Measurements from ENCODE around the gene NAE1. TPM values are rescaled to one million over a fixed set of nuclear protein-coding genes. Genes with fewer than 3 reads are reported as not detected.

Gene NAE1
- total RNA-seq, 1 donor from 2014 or later, result 397 TPM

- Histone ChIP-seq H3K9me3 (ENCODE audit: low read depth) (no peaks in the 10 kb centered on the region), H3K9ac (no peak overlapping the region), H3K27ac (no peak overlapping the region), H3K27me3 (peaks cover 81% of the 10 kb centered on the region), H3F3A (ENCODE audit: low read depth) (no peaks in the 10 kb centered on the region), H3K79me2 (ENCODE audit: low read depth) (no peaks in the 10 kb centered on the region), H3K4me1 (peaks cover 7% of the 10 kb centered on the region), H3K36me3 (no peaks in the 10 kb centered on the region), H3K4me3 (no peak overlapping the region), H2AFZ (replicated peaks) (no peak overlapping the region), H4K20me1 (ENCODE audit: low read depth) (no peaks in the 10 kb centered on the region), H3K4me2 (no peak overlapping the region)
- H3K27ac Mint-ChIP-seq, result no peak overlapping the region
- TF ChIP-seq EZH2phosphoT487 (IDR thresholded peaks at IDR 0.05) (no peak), CTCF (IDR thresholded peaks at IDR 0.05) (no peak), EZH2 (IDR thresholded peaks at IDR 0.05) (no peak)
- no peak for DNase-seq (ENCODE audit: low spot score)
- no peak overlapping the region for H3K4me3 Mint-ChIP-seq
- H3K9me3 Mint-ChIP-seq, result peaks cover 11% of the 10 kb centered on the region
- H3K4me1 Mint-ChIP-seq, result peaks cover 3% of the 10 kb centered on the region
- H3K27me3 Mint-ChIP-seq (ENCODE audit: insufficient read depth, low read depth), result peaks cover 46% of the 10 kb centered on the region
- H3K36me3 Mint-ChIP-seq, result no peaks in the 10 kb centered on the region
Observed at GRCh38 chr16:66840883-66841282, 10.1 kb upstream of the NAE1 start.

- peaks cover 22% of the 10 kb centered on the region for H3K27me3 ChIP-seq
- H3K27ac ChIP-seq, result no peak overlapping the region
- H3K27ac Mint-ChIP-seq, result no peak overlapping the region
- no peaks in the 10 kb centered on the region for H3K36me3 Mint-ChIP-seq
- no peak overlapping the region for H3K4me2 ChIP-seq
- H4K20me1 ChIP-seq (ENCODE audit: low read depth), result peaks cover 2% of the 10 kb centered on the region
- H3K4me3 ChIP-seq, result no peak overlapping the region
- H3K4me3 Mint-ChIP-seq, result no peak overlapping the region
- no peaks in the 10 kb centered on the region for H3F3A ChIP-seq (ENCODE audit: low read depth)
- H3K27me3 Mint-ChIP-seq (ENCODE audit: insufficient read depth, low read depth), result peaks cover 8% of the 10 kb centered on the region
- H3K9me3 ChIP-seq (ENCODE audit: low read depth), result no peaks in the 10 kb centered on the region
- TF ChIP-seq CTCF (IDR thresholded peaks at IDR 0.05), result no peak
- H3K36me3 ChIP-seq, result no peaks in the 10 kb centered on the region
- peaks cover 2% of the 10 kb centered on the region for H3K4me1 ChIP-seq
- H2AFZ ChIP-seq (replicated peaks), result no peak overlapping the region
- peaks cover 10% of the 10 kb centered on the region for H3K79me2 ChIP-seq (ENCODE audit: low read depth)
- peaks cover under 1% of the 10 kb centered on the region for H3K4me1 Mint-ChIP-seq
- H3K9me3 Mint-ChIP-seq, result peaks cover 11% of the 10 kb centered on the region
- no peak for DNase-seq (ENCODE audit: low spot score)
- no peak overlapping the region for H3K9ac ChIP-seq
Observed at GRCh38 chr16:66834746-66835145, 4.0 kb upstream of the NAE1 start.

- H3K36me3 ChIP-seq, result peaks cover 4% of the 10 kb centered on the region
- peaks cover 30% of the 10 kb centered on the region for H3K79me2 ChIP-seq (ENCODE audit: low read depth)
- Mint-ChIP-seq H3K27ac (no peak overlapping the region), H3K27me3 (ENCODE audit: insufficient read depth, low read depth) (peaks cover 2% of the 10 kb centered on the region), H3K36me3 (peaks cover 5% of the 10 kb centered on the region), H3K4me3 (no peak overlapping the region), H3K4me1 (peaks cover 11% of the 10 kb centered on the region), H3K9me3 (peaks cover 3% of the 10 kb centered on the region)
- peaks cover 11% of the 10 kb centered on the region for H3K4me1 ChIP-seq
- no peak for DNase-seq (ENCODE audit: low spot score)
- no peak overlapping the region for H2AFZ ChIP-seq (replicated peaks)
- TF ChIP-seq CTCF (IDR thresholded peaks at IDR 0.05), result no peak
- TF ChIP-seq EZH2phosphoT487 (IDR thresholded peaks at IDR 0.05), result no peak
- TF ChIP-seq EZH2 (IDR thresholded peaks at IDR 0.05), result no peak
- no peak overlapping the region for H3K27ac ChIP-seq
- H4K20me1 ChIP-seq (ENCODE audit: low read depth), result peaks cover 19% of the 10 kb centered on the region
- no peaks in the 10 kb centered on the region for H3K9me3 ChIP-seq (ENCODE audit: low read depth)
- H3F3A ChIP-seq (ENCODE audit: low read depth), result no peaks in the 10 kb centered on the region
- no peak overlapping the region for H3K9ac ChIP-seq
- H3K4me3 ChIP-seq, result no peak overlapping the region
- no peak overlapping the region for H3K4me2 ChIP-seq
- peaks cover 5% of the 10 kb centered on the region for H3K27me3 ChIP-seq
Observed at GRCh38 chr16:66832661-66833305, 2.0 kb upstream of the NAE1 start.

Measured in neural progenitor cell (in vitro differentiated cells).